HepG2 (cell line): ENCODE measurements around the gene WDHD1. TPM values are rescaled to one million over a fixed set of nuclear protein-coding genes. Genes with fewer than 3 reads are reported as not detected.

Experiments
- ATF7 ChIP-seq, 2 experiments: fragments of 450-650 bp in 1 of 2; sonication (generic) in 1 of 2; formaldehyde crosslinking in 1 of 2; IDR thresholded peaks; 2 replicates each; pipeline versions ENCODE4 v1.4.0 to v1.6.1; 2016 to 2020; ENCODE audit warnings: antibody characterized with exemption in 1 of 2, mild to moderate bottlenecking in 1 of 2, missing genetic modification reagents in 1 of 2
- E2F2 ChIP-seq: sonication (generic); formaldehyde crosslinking; IDR thresholded peaks from 2 replicates; pipeline ENCODE4 v1.4.0; 2020; ENCODE audit warnings: missing genetic modification reagents, borderline replicate concordance
- FOXM1 ChIP-seq: sonication (generic); formaldehyde crosslinking; IDR thresholded peaks from 2 replicates; pipeline ENCODE4 v1.5.0; 2020; ENCODE audit warnings: missing genetic modification reagents
- HNRNPK ChIP-seq: fragments of 200-400 bp; formaldehyde crosslinking; IDR thresholded peaks from 2 replicates; pipeline ENCODE4 v1.6.1; 2018; ENCODE audit warnings: low read length, low read depth, moderate library complexity, mild to moderate bottlenecking; ENCODE audit not compliant: poor library complexity, severe bottlenecking
- MAFG ChIP-seq: sonication (generic); formaldehyde crosslinking; IDR thresholded peaks from 2 replicates; pipeline ENCODE4 v1.5.1; 2020; ENCODE audit warnings: mild to moderate bottlenecking, missing genetic modification reagents
- MXD1 ChIP-seq: sonication (generic); formaldehyde crosslinking; IDR thresholded peaks from 2 replicates; pipeline ENCODE4 v1.4.0; 2020; ENCODE audit warnings: mild to moderate bottlenecking, missing genetic modification reagents
- NCOA5 ChIP-seq: sonication (generic); formaldehyde crosslinking; IDR thresholded peaks from 2 replicates; pipeline ENCODE4 v1.4.0; 2020; ENCODE audit warnings: missing genetic modification reagents
- ONECUT2 ChIP-seq: sonication (generic); formaldehyde crosslinking; IDR thresholded peaks from 2 replicates; pipeline ENCODE4 v1.4.0; 2020; ENCODE audit warnings: missing genetic modification reagents
- POLR2G ChIP-seq: fragments of 200-400 bp; formaldehyde crosslinking; IDR thresholded peaks from 2 replicates; pipeline ENCODE4 v1.6.1; 2018; ENCODE audit warnings: mild to moderate bottlenecking, low read depth, low read length, moderate library complexity
- TSC22D2 ChIP-seq: sonication (generic); formaldehyde crosslinking; IDR thresholded peaks from 2 replicates; pipeline ENCODE4 v1.5.1; 2020; ENCODE audit warnings: missing genetic modification reagents, mild to moderate bottlenecking, borderline replicate concordance
- U2AF2 ChIP-seq: fragments of 200-400 bp; formaldehyde crosslinking; IDR thresholded peaks from 2 replicates; pipeline ENCODE4 v1.6.1; 2017; ENCODE audit warnings: low read depth, mild to moderate bottlenecking, low read length
- ZBTB8A ChIP-seq: sonication (generic); formaldehyde crosslinking; IDR thresholded peaks from 2 replicates; pipeline ENCODE4 v1.4.0; 2020; ENCODE audit warnings: mild to moderate bottlenecking, low read depth, missing genetic modification reagents, borderline replicate concordance
- ZNF776 ChIP-seq: sonication (generic); formaldehyde crosslinking; IDR thresholded peaks from 2 replicates; pipeline ENCODE4 v1.4.0; 2020; ENCODE audit warnings: mild to moderate bottlenecking, missing genetic modification reagents
- polyA plus RNA-seq, 8 experiments: library from polyadenylated mRNA; depleted of rRNA in 3 of 8; stranded (reverse) in 7 of 8; unstranded in 1 of 8; fragments of >200 nt; fragmentation: Illumina TruSeq in 4 of 8; extraction: Trizol in 4 of 8; gene quantifications; 2 replicates each; pipeline versions ENCODE4 v1.2.1 to v1.2.3, GENCODE V29; 2011 to 2016; ENCODE audit warnings: low read depth in 4 of 8, missing spikeins in 1 of 8, mixed read lengths in 1 of 8; ENCODE audit not compliant: insufficient read depth in 1 of 8
- total RNA-seq, 5 experiments: library from RNA; depleted of rRNA; stranded (reverse); fragments of >200 nt; fragmentation: Illumina TruSeq; extraction: Trizol; gene quantifications; 2 replicates each; pipeline ENCODE4 v1.2.3, GENCODE V29; 2016; ENCODE audit warnings: low read depth in 1 of 5
- TF ChIP-seq, protein P1 (sequence below): sonication (generic); formaldehyde crosslinking; IDR thresholded peaks from 2 replicates; pipeline ENCODE4 v1.5.0; 2020; ENCODE audit warnings: mild to moderate bottlenecking, missing genetic modification reagents
- TF ChIP-seq, protein P2 (sequence below): sonication (generic); formaldehyde crosslinking; IDR thresholded peaks from 2 replicates; pipeline ENCODE4 v1.4.0; 2020; ENCODE audit warnings: missing genetic modification reagents
- TF ChIP-seq, protein P3 (sequence below): sonication (generic); formaldehyde crosslinking; IDR thresholded peaks from 2 replicates; pipeline ENCODE4 v1.4.0; 2020; ENCODE audit warnings: missing genetic modification reagents, borderline replicate concordance
- TF ChIP-seq, protein P4 (sequence below): sonication (generic); formaldehyde crosslinking; conservative IDR thresholded peaks from 2 replicates; pipeline ENCODE4 v1.8.0; 2022; ENCODE audit warnings: low read depth, missing genetic modification reagents

WDHD1 gene
- total and polyA plus RNA-seq, 2 of the 13 experiments (the other 11 are each of a cell fraction or from before 2014, with no cell fraction given) = 5.5 to 27.5 TPM

- TF ChIP-seq, protein P1, sequence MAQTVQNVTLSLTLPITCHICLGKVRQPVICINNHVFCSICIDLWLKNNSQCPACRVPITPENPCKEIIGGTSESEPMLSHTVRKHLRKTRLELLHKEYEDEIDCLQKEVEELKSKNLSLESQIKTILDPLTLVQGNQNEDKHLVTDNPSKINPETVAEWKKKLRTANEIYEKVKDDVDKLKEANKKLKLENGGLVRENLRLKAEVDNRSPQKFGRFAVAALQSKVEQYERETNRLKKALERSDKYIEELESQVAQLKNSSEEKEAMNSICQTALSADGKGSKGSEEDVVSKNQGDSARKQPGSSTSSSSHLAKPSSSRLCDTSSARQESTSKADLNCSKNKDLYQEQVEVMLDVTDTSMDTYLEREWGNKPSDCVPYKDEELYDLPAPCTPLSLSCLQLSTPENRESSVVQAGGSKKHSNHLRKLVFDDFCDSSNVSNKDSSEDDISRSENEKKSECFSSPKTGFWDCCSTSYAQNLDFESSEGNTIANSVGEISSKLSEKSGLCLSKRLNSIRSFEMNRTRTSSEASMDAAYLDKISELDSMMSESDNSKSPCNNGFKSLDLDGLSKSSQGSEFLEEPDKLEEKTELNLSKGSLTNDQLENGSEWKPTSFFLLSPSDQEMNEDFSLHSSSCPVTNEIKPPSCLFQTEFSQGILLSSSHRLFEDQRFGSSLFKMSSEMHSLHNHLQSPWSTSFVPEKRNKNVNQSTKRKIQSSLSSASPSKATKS (CRISPR knock-in tag) = no peak
- no peak for TF ChIP-seq FOXM1 (CRISPR knock-in tag)
- TF ChIP-seq ATF7 (IDR thresholded peaks at IDR 0.05) = no peak
- peak; percentile 74; the same call in 1 of the 2 replicates for TF ChIP-seq ATF7 (CRISPR knock-in tag; IDR thresholded peaks at IDR 0.05)
- no peak for TF ChIP-seq MAFG (CRISPR knock-in tag)
- no peak for TF ChIP-seq ONECUT2 (CRISPR knock-in tag)
- TF ChIP-seq HNRNPK = peak; percentile 84
- peak; percentile 53; the same call in 1 of the 2 replicates for TF ChIP-seq TSC22D2 (CRISPR knock-in tag)
- TF ChIP-seq, protein P2, sequence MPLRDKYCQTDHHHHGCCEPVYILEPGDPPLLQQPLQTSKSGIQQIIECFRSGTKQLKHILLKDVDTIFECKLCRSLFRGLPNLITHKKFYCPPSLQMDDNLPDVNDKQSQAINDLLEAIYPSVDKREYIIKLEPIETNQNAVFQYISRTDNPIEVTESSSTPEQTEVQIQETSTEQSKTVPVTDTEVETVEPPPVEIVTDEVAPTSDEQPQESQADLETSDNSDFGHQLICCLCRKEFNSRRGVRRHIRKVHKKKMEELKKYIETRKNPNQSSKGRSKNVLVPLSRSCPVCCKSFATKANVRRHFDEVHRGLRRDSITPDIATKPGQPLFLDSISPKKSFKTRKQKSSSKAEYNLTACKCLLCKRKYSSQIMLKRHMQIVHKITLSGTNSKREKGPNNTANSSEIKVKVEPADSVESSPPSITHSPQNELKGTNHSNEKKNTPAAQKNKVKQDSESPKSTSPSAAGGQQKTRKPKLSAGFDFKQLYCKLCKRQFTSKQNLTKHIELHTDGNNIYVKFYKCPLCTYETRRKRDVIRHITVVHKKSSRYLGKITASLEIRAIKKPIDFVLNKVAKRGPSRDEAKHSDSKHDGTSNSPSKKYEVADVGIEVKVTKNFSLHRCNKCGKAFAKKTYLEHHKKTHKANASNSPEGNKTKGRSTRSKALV (CRISPR knock-in tag) = 0 out of 2 replicates have a peak, but pooled peaks have one; percentile 26
- TF ChIP-seq MXD1 (CRISPR knock-in tag) = no peak; the same call in 1 of the 2 replicates
- no peak for TF ChIP-seq E2F2
- peak; percentile 70; the same call in 1 of the 2 replicates for TF ChIP-seq ZNF776
- no peak for TF ChIP-seq NCOA5 (CRISPR knock-in tag)
- TF ChIP-seq, protein P3, sequence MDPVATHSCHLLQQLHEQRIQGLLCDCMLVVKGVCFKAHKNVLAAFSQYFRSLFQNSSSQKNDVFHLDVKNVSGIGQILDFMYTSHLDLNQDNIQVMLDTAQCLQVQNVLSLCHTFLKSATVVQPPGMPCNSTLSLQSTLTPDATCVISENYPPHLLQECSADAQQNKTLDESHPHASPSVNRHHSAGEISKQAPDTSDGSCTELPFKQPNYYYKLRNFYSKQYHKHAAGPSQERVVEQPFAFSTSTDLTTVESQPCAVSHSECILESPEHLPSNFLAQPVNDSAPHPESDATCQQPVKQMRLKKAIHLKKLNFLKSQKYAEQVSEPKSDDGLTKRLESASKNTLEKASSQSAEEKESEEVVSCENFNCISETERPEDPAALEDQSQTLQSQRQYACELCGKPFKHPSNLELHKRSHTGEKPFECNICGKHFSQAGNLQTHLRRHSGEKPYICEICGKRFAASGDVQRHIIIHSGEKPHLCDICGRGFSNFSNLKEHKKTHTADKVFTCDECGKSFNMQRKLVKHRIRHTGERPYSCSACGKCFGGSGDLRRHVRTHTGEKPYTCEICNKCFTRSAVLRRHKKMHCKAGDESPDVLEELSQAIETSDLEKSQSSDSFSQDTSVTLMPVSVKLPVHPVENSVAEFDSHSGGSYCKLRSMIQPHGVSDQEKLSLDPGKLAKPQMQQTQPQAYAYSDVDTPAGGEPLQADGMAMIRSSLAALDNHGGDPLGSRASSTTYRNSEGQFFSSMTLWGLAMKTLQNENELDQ (CRISPR knock-in tag) = no peak
- peak; percentile 82 for TF ChIP-seq POLR2G
- no peak for TF ChIP-seq U2AF2
- TF ChIP-seq, protein P4, sequence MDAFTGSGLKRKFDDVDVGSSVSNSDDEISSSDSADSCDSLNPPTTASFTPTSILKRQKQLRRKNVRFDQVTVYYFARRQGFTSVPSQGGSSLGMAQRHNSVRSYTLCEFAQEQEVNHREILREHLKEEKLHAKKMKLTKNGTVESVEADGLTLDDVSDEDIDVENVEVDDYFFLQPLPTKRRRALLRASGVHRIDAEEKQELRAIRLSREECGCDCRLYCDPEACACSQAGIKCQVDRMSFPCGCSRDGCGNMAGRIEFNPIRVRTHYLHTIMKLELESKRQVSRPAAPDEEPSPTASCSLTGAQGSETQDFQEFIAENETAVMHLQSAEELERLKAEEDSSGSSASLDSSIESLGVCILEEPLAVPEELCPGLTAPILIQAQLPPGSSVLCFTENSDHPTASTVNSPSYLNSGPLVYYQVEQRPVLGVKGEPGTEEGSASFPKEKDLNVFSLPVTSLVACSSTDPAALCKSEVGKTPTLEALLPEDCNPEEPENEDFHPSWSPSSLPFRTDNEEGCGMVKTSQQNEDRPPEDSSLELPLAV = no peak
- TF ChIP-seq ZBTB8A (CRISPR knock-in tag) = 0 out of 2 replicates have a peak, but pooled peaks have one; percentile 43
Observed at GRCh38 chr14:55026793-55027561, at the start of gene WDHD1, which contains the start of gene SOCS4 (continued).
